Vagina (tissue), 2 donors: ENCODE measurements around the gene EFEMP1.

ENCODE experiments used
- POLR2A ChIP-seq, 2 donors: fragments of 450-650 bp; IDR thresholded peaks; one replicate each; pipeline ENCODE4 v1.6.1; 2017; ENCODE audit warnings: antibody characterized with exemption in 2 of 2, mild to moderate bottlenecking in 2 of 2, moderate library complexity in 2 of 2
- POLR2AphosphoS5 ChIP-seq, 2 donors: sonication (generic); formaldehyde crosslinking; IDR thresholded peaks; one replicate each; pipeline ENCODE4 v1.9.0; 2017; ENCODE audit warnings: antibody characterized with exemption in 2 of 2, mild to moderate bottlenecking in 2 of 2, low read depth in 1 of 2; ENCODE audit not compliant: insufficient read depth in 1 of 2
- TF ChIP-seq, protein P1 (sequence below), 3 experiments: fragments of 450-650 bp in 2 of 3; fragments of 200-600 bp in 1 of 3; sonication (generic) in 1 of 3; IDR thresholded peaks; one replicate each; pipeline ENCODE4 v1.5.1; 2017 to 2019; ENCODE audit warnings: antibody characterized with exemption in 3 of 3, mild to moderate bottlenecking in 2 of 3, moderate library complexity in 2 of 3

DNA sequence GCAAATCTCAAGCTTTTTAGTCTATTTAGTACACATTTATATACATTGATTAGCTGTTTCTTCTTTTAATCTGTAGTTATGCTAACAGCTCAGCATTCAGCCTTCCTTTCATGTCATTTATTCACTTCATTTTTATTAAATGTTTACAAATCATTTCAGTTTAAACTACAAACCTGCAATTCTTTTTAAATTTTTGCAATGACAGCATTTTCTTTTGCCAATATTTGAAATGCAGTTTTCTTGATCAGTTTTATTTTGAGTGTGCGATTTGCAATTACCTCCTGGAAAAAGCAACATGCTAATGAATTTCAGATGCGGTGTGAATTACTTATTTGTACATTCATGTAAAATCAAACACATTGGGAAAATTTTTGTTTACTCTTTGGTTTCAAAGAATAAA is 13.5 kb downstream of the EFEMP1 start:
- TF ChIP-seq, protein P1, sequence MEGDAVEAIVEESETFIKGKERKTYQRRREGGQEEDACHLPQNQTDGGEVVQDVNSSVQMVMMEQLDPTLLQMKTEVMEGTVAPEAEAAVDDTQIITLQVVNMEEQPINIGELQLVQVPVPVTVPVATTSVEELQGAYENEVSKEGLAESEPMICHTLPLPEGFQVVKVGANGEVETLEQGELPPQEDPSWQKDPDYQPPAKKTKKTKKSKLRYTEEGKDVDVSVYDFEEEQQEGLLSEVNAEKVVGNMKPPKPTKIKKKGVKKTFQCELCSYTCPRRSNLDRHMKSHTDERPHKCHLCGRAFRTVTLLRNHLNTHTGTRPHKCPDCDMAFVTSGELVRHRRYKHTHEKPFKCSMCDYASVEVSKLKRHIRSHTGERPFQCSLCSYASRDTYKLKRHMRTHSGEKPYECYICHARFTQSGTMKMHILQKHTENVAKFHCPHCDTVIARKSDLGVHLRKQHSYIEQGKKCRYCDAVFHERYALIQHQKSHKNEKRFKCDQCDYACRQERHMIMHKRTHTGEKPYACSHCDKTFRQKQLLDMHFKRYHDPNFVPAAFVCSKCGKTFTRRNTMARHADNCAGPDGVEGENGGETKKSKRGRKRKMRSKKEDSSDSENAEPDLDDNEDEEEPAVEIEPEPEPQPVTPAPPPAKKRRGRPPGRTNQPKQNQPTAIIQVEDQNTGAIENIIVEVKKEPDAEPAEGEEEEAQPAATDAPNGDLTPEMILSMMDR (IDR thresholded peaks at IDR 0.05): no peak
- TF ChIP-seq POLR2A (IDR thresholded peaks at IDR 0.05) (no peak), POLR2AphosphoS5 (IDR thresholded peaks at IDR 0.05; ENCODE audit: insufficient read depth in 1 of 2, low read depth in 1 of 2) (no peak)
